ENCODE results near the gene CENPC.

Gene CENPC

GRCh38 chr4:67545199-67546003, at the start of gene CENPC:
TSS of gene CENPC (minus strand) at chr4:67545503. CDS start at chr4:67545355, 148 bp downstream.
- H3K36me3 ChIP-seq (ENCODE audit: control insufficient read depth in 5 of 5, insufficient read depth in 5 of 5, low read length in 5 of 5), result peaks cover 2 to 21% (median 6%) of the 10 kb centered on the region in 5 donors
- H3K27ac ChIP-seq (ENCODE audit: low read depth, low read length), result peak within 1 kb of the TSS; percentile 84
- peak within 1 kb of the TSS; percentile 87 to 98 (median 92) for H3K9ac ChIP-seq (ENCODE audit: low read length in 5 of 5)
- peaks cover 0 to 28% (median 11%) of the 10 kb centered on the region in 5 donors for H3K4me1 ChIP-seq (ENCODE audit: control insufficient read depth in 5 of 5, insufficient read depth in 5 of 5, low read length in 5 of 5)
- no peaks in the 10 kb centered on the region for H3K9me3 ChIP-seq (ENCODE audit: control insufficient read depth in 5 of 5, low read length in 5 of 5)
- H3K4me3 ChIP-seq (ENCODE audit: low read depth in 1 of 5, low read length in 5 of 5), result peak within 1 kb of the TSS; percentile 77 to 92 (median 87)
- no peaks in the 10 kb centered on the region for H3K27me3 ChIP-seq (ENCODE audit: control insufficient read depth in 5 of 5, insufficient read depth in 4 of 5, low read length in 5 of 5)

GRCh38 chr4:67593741-67594175, 48.5 kb upstream of the CENPC start:
- Histone ChIP-seq H3K27ac (ENCODE audit: low read depth, low read length) (no peak overlapping the region), H3K4me3 (ENCODE audit: low read depth in 1 of 5, low read length in 5 of 5) (peak overlapping the region in 1 of 5 donors; percentile 33), H3K4me1 (ENCODE audit: control insufficient read depth in 5 of 5, insufficient read depth in 5 of 5, low read length in 5 of 5) (peaks cover 0 to 10% (median 0%) of the 10 kb centered on the region in 5 donors), H3K9ac (ENCODE audit: low read length in 5 of 5) (peak overlapping the region in 2 of 5 donors; percentile 2 to 56), H3K36me3 (ENCODE audit: control insufficient read depth in 5 of 5, insufficient read depth in 5 of 5, low read length in 5 of 5) (no peaks in the 10 kb centered on the region), H3K9me3 (ENCODE audit: control insufficient read depth in 5 of 5, low read length in 5 of 5) (no peaks in the 10 kb centered on the region), H3K27me3 (ENCODE audit: control insufficient read depth in 5 of 5, insufficient read depth in 4 of 5, low read length in 5 of 5) (no peaks in the 10 kb centered on the region)

GRCh38 chr4:67587156-67587555, 41.9 kb upstream of the CENPC start:
- H3K36me3 ChIP-seq (ENCODE audit: control insufficient read depth in 5 of 5, insufficient read depth in 5 of 5, low read length in 5 of 5), result no peaks in the 10 kb centered on the region
- H3K4me1 ChIP-seq (ENCODE audit: control insufficient read depth in 5 of 5, insufficient read depth in 5 of 5, low read length in 5 of 5), result no peaks in the 10 kb centered on the region
- H3K9me3 ChIP-seq (ENCODE audit: control insufficient read depth in 5 of 5, low read length in 5 of 5), result no peaks in the 10 kb centered on the region
- no peak overlapping the region for H3K9ac ChIP-seq (ENCODE audit: low read length in 5 of 5)
- H3K4me3 ChIP-seq (ENCODE audit: low read depth in 1 of 5, low read length in 5 of 5), result no peak overlapping the region
- no peak overlapping the region for H3K27ac ChIP-seq (ENCODE audit: low read depth, low read length)
- H3K27me3 ChIP-seq (ENCODE audit: control insufficient read depth in 5 of 5, insufficient read depth in 4 of 5, low read length in 5 of 5), result no peaks in the 10 kb centered on the region

GRCh38 chr4:67584496-67584895, 39.2 kb upstream of the CENPC start:
- no peak overlapping the region for H3K9ac ChIP-seq (ENCODE audit: low read length in 5 of 5)
- H3K36me3 ChIP-seq (ENCODE audit: control insufficient read depth in 5 of 5, insufficient read depth in 5 of 5, low read length in 5 of 5), result no peaks in the 10 kb centered on the region
- no peaks in the 10 kb centered on the region for H3K27me3 ChIP-seq (ENCODE audit: control insufficient read depth in 5 of 5, insufficient read depth in 4 of 5, low read length in 5 of 5)
- no peaks in the 10 kb centered on the region for H3K9me3 ChIP-seq (ENCODE audit: control insufficient read depth in 5 of 5, low read length in 5 of 5)
- H3K4me1 ChIP-seq (ENCODE audit: control insufficient read depth in 5 of 5, insufficient read depth in 5 of 5, low read length in 5 of 5), result no peaks in the 10 kb centered on the region
- no peak overlapping the region for H3K27ac ChIP-seq (ENCODE audit: low read depth, low read length)
- no peak overlapping the region for H3K4me3 ChIP-seq (ENCODE audit: low read depth in 1 of 5, low read length in 5 of 5)

GRCh38 chr4:67581913-67582312, 36.6 kb upstream of the CENPC start:
- H3K36me3 ChIP-seq (ENCODE audit: control insufficient read depth in 5 of 5, insufficient read depth in 5 of 5, low read length in 5 of 5), result no peaks in the 10 kb centered on the region
- no peaks in the 10 kb centered on the region for H3K9me3 ChIP-seq (ENCODE audit: control insufficient read depth in 5 of 5, low read length in 5 of 5)
- no peaks in the 10 kb centered on the region for H3K4me1 ChIP-seq (ENCODE audit: control insufficient read depth in 5 of 5, insufficient read depth in 5 of 5, low read length in 5 of 5)
- H3K9ac ChIP-seq (ENCODE audit: low read length in 5 of 5), result no peak overlapping the region
- H3K27ac ChIP-seq (ENCODE audit: low read depth, low read length), result no peak overlapping the region
- H3K27me3 ChIP-seq (ENCODE audit: control insufficient read depth in 5 of 5, insufficient read depth in 4 of 5, low read length in 5 of 5), result no peaks in the 10 kb centered on the region
- no peak overlapping the region for H3K4me3 ChIP-seq (ENCODE audit: low read depth in 1 of 5, low read length in 5 of 5)

GRCh38 chr4:67581208-67581857, 36.0 kb upstream of the CENPC start:
- Histone ChIP-seq H3K27ac (ENCODE audit: low read depth, low read length) (no peak overlapping the region), H3K4me3 (ENCODE audit: low read depth in 1 of 5, low read length in 5 of 5) (no peak overlapping the region), H3K9me3 (ENCODE audit: control insufficient read depth in 5 of 5, low read length in 5 of 5) (no peaks in the 10 kb centered on the region), H3K4me1 (ENCODE audit: control insufficient read depth in 5 of 5, insufficient read depth in 5 of 5, low read length in 5 of 5) (no peaks in the 10 kb centered on the region), H3K36me3 (ENCODE audit: control insufficient read depth in 5 of 5, insufficient read depth in 5 of 5, low read length in 5 of 5) (no peaks in the 10 kb centered on the region), H3K9ac (ENCODE audit: low read length in 5 of 5) (no peak overlapping the region), H3K27me3 (ENCODE audit: control insufficient read depth in 5 of 5, insufficient read depth in 4 of 5, low read length in 5 of 5) (no peaks in the 10 kb centered on the region)

- H3K36me3 ChIP-seq (ENCODE audit: control insufficient read depth in 5 of 5, insufficient read depth in 5 of 5, low read length in 5 of 5), result no peaks in the 10 kb centered on the region
- H3K4me1 ChIP-seq (ENCODE audit: control insufficient read depth in 5 of 5, insufficient read depth in 5 of 5, low read length in 5 of 5), result no peaks in the 10 kb centered on the region
- no peak overlapping the region for H3K27ac ChIP-seq (ENCODE audit: low read depth, low read length)
- H3K9ac ChIP-seq (ENCODE audit: low read length in 5 of 5), result no peak overlapping the region
- H3K9me3 ChIP-seq (ENCODE audit: control insufficient read depth in 5 of 5, low read length in 5 of 5), result no peaks in the 10 kb centered on the region
- no peaks in the 10 kb centered on the region for H3K27me3 ChIP-seq (ENCODE audit: control insufficient read depth in 5 of 5, insufficient read depth in 4 of 5, low read length in 5 of 5)
- H3K4me3 ChIP-seq (ENCODE audit: low read depth in 1 of 5, low read length in 5 of 5), result no peak overlapping the region
These were observed 35.3 kb upstream of the CENPC start for GRCh38 chr4:67580577-67580976.

- Histone ChIP-seq H3K27me3 (ENCODE audit: control insufficient read depth in 5 of 5, insufficient read depth in 4 of 5, low read length in 5 of 5) (no peaks in the 10 kb centered on the region), H3K4me3 (ENCODE audit: low read depth in 1 of 5, low read length in 5 of 5) (no peak overlapping the region), H3K27ac (ENCODE audit: low read depth, low read length) (no peak overlapping the region), H3K4me1 (ENCODE audit: control insufficient read depth in 5 of 5, insufficient read depth in 5 of 5, low read length in 5 of 5) (no peaks in the 10 kb centered on the region), H3K9me3 (ENCODE audit: control insufficient read depth in 5 of 5, low read length in 5 of 5) (no peaks in the 10 kb centered on the region), H3K9ac (ENCODE audit: low read length in 5 of 5) (no peak overlapping the region), H3K36me3 (ENCODE audit: control insufficient read depth in 5 of 5, insufficient read depth in 5 of 5, low read length in 5 of 5) (no peaks in the 10 kb centered on the region)
These were observed 31.2 kb upstream of the CENPC start for GRCh38 chr4:67576538-67576937.

- H3K4me1 ChIP-seq (ENCODE audit: control insufficient read depth in 5 of 5, insufficient read depth in 5 of 5, low read length in 5 of 5), result no peaks in the 10 kb centered on the region
- H3K36me3 ChIP-seq (ENCODE audit: control insufficient read depth in 5 of 5, insufficient read depth in 5 of 5, low read length in 5 of 5), result no peaks in the 10 kb centered on the region
- H3K4me3 ChIP-seq (ENCODE audit: low read depth in 1 of 5, low read length in 5 of 5), result no peak overlapping the region
- H3K27ac ChIP-seq (ENCODE audit: low read depth, low read length), result no peak overlapping the region
- no peaks in the 10 kb centered on the region for H3K27me3 ChIP-seq (ENCODE audit: control insufficient read depth in 5 of 5, insufficient read depth in 4 of 5, low read length in 5 of 5)
- no peaks in the 10 kb centered on the region for H3K9me3 ChIP-seq (ENCODE audit: control insufficient read depth in 5 of 5, low read length in 5 of 5)
- no peak overlapping the region for H3K9ac ChIP-seq (ENCODE audit: low read length in 5 of 5)
These were observed 30.8 kb upstream of the CENPC start for GRCh38 chr4:67576059-67576466.

All from subcutaneous abdominal adipose tissue (tissue), 5 donors.